Measurements from ENCODE around the gene COL8A2.

The COL8A2 gene

DNA sequence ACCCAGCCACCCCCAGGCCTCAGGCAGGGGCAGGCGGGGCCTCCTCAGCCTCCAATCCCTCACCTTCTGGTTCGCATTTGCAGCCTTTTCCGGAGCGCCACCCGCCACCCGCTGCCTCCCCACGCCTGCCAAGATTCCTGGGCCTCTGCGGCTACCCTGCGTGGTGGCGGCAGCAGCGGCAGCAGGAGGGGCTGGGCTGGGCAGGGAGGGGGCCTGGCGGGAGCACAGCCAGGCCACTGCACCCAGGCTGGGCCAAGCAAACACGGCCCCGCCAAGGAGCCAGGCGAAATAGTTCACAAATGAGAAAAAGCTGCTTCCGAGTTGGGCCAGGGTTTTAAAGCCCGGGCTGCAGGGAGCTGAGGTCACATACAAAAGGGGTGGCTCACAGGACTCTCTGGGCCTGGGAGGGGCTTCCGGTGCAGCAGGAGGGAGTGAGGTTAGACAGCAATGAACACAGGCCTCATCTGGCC is 9.8 kb downstream of the COL8A2 start:
- no peak for DNase-seq (ENCODE audit: low read depth in 2 of 2, low spot score in 1 of 2)

DNA sequence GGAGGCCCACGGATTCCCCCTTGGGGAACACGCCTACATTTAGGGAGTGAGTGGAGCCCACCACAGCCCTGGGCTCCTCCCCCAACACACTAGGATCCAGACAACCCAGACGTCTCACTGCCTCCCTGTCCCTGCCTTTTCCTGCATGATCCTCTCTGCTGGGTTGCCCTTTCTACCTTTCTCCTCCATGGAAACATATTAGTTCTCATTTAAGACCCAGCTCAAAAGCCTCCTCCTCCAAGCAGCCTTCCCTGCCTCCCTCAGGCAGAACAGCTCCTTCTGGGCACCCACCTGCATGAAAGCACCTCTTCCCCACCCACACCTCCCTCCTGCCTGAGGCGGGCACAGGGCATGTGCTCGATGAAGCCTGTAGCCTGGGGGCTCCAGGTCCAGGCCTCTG is 10.7 kb downstream of the COL8A2 start:
- DNase-seq (ENCODE audit: low read depth in 2 of 2, low spot score in 1 of 2): no peak

DNA sequence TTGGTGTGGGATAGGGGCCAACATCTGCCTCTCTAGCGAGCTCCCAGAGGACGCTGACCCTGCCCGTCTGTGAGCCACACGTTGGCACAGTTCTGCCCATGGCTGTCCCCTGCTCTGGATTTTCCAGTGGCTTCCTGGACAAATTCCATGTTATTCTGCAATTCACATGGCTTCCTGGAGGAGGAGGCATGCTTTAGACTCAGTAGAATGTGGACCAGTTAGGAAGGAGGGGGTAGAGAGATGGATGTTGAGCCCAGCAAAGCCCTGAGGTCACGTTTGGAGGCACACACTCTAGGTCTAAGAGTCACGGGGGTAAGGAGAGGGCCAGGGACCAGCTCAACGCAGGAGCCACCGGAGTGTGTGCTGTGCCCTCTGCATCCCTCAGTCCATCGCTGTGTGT is 12.2 kb downstream of the COL8A2 start:
- DNase-seq (ENCODE audit: low read depth in 2 of 2, low spot score in 1 of 2): no peak

DNA sequence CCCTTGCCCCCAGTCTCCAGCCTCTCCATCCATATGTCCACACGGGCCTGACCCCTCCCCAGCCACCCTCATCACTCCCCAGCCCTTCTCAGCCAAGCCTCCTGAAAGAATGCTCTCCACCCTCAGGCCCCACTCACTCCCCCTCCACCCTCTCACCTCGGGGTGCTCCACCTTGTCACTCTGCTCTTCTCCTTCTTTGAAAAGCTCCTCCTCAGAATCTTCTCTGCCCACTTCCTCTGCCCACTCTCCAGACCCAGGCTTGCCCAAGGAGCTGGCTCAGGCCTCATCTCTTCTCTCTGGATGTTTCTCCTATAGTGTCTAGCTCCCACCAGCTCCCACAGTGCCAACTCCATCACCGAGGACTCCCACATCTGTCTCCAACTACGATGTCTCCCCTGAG is 13.9 kb downstream of the COL8A2 start:
- no peak for DNase-seq (ENCODE audit: low read depth in 2 of 2, low spot score in 1 of 2)

DNA sequence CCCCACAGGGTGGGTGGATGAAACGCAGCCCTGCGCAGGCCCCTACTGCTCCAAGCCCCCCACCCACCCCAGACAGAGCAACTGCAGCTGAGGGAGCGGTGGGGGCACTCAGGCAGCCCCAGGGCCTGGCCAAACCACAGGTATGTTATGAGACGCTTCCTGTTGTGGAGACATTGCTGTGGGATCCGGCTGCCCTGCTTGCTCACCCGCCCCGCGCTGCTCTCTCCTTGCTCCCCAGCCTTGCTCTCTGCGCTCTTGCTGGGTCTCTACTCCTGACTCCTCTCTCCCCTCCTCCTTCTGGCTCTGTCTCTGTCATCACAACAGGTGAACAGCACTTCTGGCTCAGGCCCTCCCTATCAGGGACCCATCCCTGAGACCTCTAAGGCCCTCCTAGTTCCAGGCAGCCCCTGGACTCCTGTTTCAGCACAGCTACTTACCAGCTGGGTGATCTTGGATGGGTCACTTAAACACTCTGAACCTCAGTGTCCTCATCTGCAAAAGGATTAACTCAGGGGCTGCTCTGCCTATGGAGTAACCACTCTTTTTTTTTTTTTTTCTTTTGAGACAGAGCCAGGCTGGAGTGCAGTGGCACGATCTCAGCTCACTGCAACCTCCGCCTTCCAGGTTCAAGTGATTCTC is 15.9 kb downstream of the COL8A2 start:
- no peak for DNase-seq (ENCODE audit: low read depth in 2 of 2, low spot score in 1 of 2)

DNA sequence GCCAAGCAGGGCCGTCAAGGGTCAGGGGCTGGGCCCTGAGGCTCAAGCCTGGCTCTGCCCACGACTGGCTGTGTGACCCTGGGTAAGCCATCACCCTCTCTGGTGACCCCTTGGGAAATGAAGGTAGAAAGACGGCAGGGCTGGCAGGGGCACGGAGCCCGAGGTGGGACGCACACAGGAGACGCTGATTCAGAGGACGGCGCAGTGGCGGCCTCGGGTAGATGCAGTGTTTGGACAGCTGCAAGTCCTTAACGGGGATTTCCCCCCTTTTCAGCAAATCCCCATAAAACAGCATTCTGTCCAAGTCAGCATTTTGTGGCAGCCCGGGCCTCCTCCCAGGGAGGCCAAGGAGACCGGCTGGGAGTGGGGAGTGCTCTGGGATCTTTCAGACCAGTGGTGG is 16.7 kb downstream of the COL8A2 start:
- DNase-seq (ENCODE audit: low read depth in 2 of 2, low spot score in 1 of 2): no peak

DNA sequence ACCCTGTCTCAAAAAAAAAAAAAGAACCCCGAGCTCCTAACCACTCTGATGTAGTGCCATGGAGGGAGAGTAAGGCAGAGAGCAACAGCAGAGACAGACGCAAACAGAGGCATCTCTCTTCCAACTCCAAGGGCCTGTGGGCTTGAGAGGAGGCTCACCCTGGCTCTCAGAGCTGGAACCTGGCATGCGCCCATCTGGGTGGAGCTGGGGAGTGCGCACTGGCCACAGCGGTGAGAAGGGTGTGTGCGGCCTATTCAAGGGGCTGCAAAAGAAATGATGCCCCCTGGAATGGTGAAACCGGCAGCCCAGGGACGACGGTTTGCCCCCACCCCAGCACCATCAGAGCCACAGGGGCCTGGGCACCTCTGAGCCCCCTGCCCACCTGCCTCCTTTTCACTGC is 17.6 kb downstream of the COL8A2 start:
- no peak for DNase-seq (ENCODE audit: low read depth in 2 of 2, low spot score in 1 of 2)

DNA sequence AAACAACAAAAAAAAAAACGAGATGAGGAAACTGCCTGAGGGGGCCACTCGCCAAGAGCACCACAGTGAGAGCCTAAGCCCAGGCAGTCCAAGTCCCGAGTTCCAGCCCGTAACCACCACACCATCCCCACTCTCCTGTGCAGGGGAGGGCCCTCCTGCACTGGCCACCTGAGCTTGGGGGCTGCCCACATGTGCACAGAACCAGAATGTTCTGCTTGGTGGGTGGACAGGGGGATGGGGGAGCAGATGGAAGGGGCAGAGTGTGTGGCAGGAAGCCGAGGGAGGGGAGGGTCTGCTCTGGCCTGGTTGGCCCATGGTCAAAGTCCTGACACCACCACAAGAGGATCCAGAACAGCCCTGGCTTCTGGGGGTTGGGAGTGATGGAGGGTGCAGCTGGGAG is 18.8 kb downstream of the COL8A2 start:
- no peak for DNase-seq (ENCODE audit: low read depth in 2 of 2, low spot score in 1 of 2)

DNA sequence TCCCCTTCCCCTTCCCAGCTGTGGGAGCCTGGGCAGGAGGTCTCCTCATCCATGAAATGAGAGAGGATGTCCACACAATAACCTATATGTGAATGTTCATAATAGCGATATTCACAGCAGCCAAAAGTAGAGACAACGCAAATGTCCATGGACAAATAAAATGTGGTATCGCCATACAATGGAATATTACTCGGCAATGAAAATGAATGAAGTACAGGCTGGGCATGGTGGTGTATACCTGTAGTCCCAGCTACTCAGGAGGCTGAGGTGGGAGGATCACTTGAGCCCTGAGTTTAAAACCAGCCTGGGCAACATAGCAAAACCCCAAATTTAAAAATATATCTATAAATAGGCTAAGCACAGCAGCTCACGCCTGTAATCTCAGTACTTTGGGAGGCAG is 23.5 kb downstream of the COL8A2 start:
- DNase-seq (ENCODE audit: low read depth in 2 of 2, low spot score in 1 of 2): no peak

DNA sequence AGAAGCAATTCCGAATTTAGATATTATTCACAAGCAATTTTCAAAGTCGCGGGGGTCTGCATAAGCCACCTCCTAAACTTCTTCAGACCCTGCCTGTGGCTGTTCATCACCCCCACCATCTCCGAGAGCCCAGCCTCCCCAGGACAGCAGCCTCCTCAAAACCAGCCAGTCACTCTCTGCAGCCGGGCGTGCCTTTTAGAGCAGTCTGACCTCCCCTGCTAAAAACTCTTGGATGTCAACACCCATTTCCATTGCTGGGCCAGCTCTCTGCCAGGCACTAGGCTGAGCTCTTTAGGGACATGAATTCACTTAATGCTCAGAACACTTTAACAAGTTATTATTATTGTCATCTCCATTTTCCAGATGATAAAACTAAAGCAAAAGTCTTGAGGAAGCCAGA is 24.6 kb downstream of the COL8A2 start:
- no peak for DNase-seq (ENCODE audit: low read depth in 2 of 2, low spot score in 1 of 2)

DNA sequence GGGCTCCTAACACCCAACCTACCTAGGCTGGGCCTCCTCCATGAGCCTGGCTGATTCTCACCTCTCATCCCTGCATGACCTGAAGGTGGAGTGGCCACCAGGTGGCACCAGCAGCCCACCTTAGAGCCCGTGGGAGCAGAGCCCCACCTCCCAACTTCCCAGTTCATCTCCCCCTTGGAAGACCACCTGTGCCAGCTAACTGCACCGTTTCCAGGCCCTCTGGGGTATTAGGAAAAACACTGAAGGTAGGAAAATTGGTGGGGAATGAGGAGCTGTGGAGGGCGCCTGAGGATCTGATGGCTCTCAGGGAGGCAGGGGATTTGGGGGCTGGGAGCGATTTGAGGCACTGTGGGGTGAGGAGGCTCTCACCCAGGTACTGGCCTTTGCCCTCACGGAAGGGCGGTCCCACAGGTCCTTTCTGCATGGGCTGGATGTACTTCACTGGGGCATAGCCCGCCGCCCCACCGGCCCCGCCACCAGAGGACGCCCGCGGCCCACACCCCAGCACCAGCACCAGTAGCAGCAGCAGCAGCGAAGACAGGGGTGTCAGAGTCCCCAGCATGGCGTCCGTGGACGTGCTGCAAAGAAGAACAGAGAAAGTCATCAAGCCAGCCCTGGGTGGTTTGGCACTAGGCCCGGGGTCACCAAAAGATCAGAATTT is 25.2 kb downstream of the COL8A2 start:
- DNase-seq (ENCODE audit: low read depth in 2 of 2, low spot score in 1 of 2): peak; percentile 56 to 62

DNA sequence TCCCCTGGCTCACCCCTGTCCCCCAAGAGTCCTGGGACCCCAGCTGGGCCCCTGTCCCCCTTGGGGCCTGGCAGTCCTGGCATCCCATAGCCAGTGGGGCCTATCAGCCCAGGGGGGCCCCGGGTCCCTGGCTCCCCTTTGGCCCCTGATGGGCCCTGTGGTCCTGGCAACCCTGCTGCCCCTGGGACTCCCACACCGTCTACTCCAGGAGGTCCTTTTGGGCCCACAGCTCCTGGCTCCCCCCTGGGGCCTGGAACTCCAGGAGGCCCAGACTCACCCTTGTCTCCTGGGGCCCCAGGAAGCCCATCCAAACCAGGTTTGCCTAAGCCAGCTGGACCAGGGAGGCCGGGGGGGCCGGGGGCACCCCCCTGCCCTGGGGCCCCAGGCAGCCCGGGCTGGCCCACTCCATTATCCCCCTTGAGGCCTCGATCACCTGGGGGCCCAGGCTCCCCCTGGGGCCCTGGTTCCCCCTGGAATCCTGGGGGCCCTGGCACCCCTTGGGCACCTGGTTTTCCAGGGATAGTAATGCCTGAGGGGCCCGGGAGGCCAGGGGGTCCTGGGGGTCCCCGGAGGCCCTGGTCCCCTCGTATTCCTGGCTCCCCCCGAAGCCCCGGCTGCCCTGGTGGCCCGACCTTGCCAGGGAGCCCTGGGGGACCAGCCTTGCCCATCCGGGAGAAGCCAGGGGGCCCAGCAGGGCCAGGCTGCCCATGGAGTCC is 26.2 kb downstream of the COL8A2 start:
- DNase-seq (ENCODE audit: low read depth in 2 of 2, low spot score in 1 of 2): no peak

DNA sequence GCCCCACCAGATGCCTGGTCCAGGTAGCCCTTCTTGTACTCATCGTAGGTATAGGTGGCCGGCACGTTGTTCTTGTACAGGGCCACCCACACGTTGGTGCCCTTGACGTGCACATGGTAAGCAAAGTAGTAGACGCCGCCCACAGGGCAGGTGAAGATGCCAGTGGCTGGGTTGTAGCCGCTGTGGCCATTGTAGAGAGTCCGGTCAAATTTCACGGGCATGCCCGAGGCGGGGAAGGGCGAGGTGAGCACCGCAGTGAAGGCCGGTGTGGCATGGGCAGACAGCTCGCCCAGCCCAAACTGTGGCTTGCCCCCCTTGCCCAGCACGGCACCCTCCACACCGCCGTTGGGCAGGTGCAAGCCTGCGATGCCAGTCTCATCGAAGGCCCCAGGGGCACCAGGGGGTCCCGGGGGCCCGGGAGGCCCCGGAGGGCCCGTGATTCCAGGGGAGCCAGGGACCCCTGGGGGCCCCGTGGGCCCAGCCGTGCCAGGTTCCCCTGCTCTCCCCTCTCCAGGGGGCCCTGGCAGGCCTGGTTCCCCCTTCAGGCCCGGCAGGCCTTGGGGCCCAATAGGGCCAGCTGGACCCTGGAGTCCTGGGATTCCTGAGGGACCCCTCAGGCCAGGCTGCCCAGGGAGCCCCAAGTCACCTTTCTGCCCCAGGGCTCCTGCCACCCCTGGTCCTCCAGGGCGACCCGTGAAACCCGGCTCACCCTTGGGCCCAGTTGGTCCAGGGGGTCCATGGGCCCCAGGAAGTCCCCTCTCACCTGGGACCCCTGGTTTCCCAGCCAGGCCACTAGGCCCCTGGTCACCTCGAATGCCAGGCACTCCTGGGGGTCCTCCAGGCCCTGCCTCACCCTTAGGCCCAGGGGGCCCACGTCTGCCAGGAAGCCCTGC is 27.1 kb downstream of the COL8A2 start:
- no peak for DNase-seq (ENCODE audit: low read depth in 2 of 2, low spot score in 1 of 2)

DNA sequence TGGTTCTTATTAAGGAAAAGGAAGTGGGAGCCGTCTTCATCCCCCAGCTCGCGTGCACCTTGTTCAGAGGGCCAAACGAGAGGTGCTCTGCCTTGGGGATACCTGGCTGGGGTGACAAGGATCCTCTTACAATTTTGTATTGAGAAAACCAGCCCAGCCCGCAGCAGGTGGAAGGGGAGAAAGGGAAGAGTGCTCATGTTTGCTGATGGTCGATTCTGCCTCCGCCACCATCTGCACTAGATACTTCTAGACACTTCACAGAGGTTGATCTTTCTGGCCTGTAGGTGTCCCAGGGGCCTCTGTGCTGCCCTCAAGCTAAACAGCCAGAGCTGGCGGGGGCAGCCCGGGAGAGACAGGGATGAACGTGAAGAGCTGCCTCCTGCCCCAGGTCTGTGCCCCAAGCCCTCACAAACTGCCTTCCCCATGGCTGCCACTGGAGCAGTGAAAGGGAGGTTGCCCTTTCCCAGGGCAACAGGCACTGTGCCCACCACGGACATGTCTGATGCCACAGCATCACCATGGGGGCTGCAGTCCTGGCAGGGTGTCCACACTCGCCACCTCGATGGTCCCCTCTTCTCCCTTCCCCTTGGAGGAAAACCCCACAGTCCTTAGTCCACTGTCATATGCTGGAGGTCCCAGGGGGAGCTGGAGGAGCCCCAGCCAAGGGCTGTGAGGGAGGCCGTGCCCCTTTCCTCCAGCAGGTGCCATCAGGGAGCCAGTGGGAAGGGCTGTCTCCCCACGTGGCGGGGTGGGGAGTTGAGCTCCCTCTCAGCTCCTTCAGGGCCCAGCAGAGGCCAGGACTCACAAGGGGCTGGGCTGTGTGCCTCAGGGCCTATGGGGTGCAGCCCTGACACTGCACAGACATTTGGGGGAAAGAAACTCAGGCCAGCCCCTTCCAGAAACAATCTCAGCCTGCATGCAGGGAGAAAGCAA is 28.3 kb downstream of the COL8A2 start:
- no peak for DNase-seq (ENCODE audit: low read depth in 2 of 2, low spot score in 1 of 2)

DNA sequence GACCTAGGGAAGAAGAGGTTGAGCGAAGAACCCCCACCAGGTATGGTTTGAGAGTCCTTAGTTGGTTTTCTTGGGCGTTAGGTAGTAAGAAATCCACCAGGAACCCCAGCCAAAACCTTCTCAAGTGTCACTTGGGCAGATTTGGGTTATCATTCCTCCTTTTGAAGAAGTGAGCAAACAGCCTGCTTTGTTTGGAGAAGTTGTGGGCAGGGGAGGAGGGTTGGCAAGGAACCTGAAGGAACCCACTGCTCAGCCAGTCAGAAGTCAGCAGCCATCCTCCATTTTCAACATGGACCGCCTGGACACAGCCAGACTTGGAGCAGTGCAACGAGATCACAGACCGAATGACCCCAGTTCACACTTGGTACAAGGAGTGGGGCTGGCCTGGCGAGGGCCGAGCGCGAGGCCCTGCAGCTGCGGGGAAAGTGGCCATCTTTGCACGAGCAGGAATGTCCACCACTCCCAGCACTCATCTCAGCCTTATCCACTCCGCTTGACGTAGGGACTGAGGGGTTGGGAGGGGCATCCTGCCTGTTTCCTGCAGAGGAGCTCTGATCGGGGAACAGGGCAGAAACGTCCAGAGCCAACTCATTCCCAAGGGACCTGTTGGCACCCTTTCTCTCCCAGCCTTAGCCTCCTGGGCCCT is 29.1 kb downstream of the COL8A2 start:
- DNase-seq (ENCODE audit: low read depth in 2 of 2, low spot score in 1 of 2): no peak

DNA sequence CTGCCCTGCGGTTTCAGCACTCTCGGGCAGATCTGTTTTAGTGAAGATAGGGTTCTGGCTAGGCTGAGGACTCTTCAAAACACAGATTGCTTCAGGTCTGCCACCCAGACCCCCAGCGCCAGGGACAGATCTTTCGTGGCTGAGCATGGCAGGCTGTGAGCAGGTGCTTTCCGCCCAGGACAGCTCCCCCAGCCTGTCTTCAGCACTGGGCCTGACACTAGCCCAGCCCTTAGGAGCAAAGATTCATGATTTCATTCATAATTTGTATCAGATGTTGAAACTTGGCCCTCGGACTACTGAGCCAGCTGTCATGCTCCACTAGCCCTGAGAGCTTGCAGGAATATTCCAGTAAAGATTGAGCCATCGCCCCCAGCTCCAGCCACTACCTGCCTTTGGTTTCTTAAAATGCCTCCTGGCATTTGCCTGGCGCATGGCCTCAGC is 30.4 kb downstream of the COL8A2 start:
- no peak for DNase-seq (ENCODE audit: low read depth in 2 of 2, low spot score in 1 of 2)

DNA sequence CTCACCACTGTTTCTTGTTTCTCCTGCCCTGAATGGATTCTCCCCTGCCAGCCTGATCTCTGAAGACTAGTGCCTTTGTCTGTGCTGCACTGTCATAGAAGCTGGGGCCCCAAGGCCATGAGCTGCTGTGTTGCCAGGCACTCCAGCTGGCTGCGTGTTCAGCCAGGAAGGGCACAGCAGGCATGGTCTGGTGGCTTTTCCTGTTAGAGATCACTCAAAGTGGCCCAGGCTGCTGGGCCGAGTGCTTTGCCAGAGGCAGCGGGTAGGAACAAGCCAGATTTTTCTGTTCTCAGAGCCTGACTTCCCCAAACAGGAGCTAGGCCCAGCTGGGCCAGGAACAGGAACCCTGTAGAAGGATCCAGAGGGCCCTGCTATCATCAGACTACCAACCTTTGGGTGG is 31.1 kb downstream of the COL8A2 start:
- no peak for DNase-seq (ENCODE audit: low read depth in 2 of 2, low spot score in 1 of 2)

DNA sequence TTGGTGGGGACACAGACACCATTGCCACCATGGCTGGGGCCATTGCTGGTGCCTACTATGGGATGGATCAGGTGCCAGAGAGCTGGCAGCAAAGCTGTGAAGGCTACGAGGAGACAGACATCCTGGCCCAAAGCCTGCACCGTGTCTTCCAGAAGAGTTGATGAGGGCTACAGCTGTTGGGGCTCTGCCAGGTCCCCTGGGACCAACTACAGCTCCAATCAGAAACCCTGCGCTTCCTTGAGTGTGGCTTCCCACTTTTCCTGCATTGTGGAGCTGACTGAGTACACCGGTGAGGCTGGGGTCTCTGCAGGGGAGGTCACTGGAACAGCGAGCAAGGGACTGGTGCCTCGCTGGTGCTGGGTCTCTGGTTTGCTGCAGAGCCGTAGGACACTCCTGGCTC is 31.8 kb downstream of the COL8A2 start:
- no peak for DNase-seq (ENCODE audit: low read depth in 2 of 2, low spot score in 1 of 2)

DNA sequence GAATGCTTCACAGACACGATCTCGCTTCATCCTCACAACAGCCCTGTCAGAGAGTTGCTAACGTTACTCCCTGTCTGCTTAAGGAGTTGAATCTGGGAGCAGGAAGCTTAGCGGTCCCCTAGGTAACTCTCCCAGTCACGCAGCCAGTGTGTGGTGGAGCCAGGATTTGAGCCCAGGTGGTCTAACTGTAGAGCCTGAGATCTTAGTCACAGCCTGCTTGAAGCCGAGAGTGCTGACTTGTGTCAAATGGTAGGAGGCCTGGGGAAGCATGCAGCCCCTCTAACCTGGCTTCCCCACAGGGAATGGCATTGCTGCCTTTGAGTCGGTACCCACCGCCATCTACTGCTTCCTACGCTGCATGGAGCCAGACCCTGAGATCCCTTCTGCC is 32.2 kb downstream of the COL8A2 start:
- no peak for DNase-seq (ENCODE audit: low read depth in 2 of 2, low spot score in 1 of 2)
